IMR-90 (cell line): ENCODE measurements around the gene RHBDD1. TPM values are rescaled to one million over a fixed set of nuclear protein-coding genes. Genes with fewer than 3 reads are reported as not detected.

Experiments
- ATAC-seq: fragments of 200-7000 bp; cut with Tn5 transposase; 2 replicates; pipeline ENCODE4 v1.9.1; 2020; ENCODE audit warnings: low read depth, mild to moderate bottlenecking, moderate library complexity
- BruUV-seq: library from RNA; stranded (reverse); fragments of 400-500 nt; replicated peaks from 2 replicates; lab custom pipeline; 2021; lab: Mats Ljungman, UMichigan
- CTCF ChIA-PET: fragments of 300-600 bp; formaldehyde crosslinking; extraction: SDS; loops from one replicate; lab custom pipeline; 2021; ENCODE audit warnings: antibody characterized with exemption; lab: Yijun Ruan, JAX
- POLR2A ChIA-PET: fragments of 300-600 bp; sonication (Branson Sonifier 250); formaldehyde crosslinking; loops from one replicate; lab custom pipeline; 2022; ENCODE audit warnings: antibody characterized with exemption; ENCODE audit not compliant: unreplicated experiment; lab: Charles Lee
- DNase-seq: peaks from one replicate; pipeline ENCODE4 v3.0.0; 2013
- H2AFZ ChIP-seq: replicated peaks from 2 replicates; pipeline ENCODE3; 2013; ENCODE audit warnings: low read length, mild to moderate bottlenecking; ENCODE audit not compliant: poor library complexity
- H2AK5ac ChIP-seq: 2 replicates; pipeline ENCODE4 v1.6.1; 2013; ENCODE audit warnings: low read depth, low read length, inconsistent platforms
- H2AK9ac ChIP-seq: replicated peaks from 2 replicates; pipeline ENCODE3; 2013; ENCODE audit warnings: mild to moderate bottlenecking, low read depth, low read length, moderate library complexity; ENCODE audit not compliant: poor library complexity
- H2BK120ac ChIP-seq: 2 replicates; pipeline ENCODE4 v1.6.1; 2013; ENCODE audit warnings: low read depth, low read length, inconsistent platforms
- H2BK15ac ChIP-seq: 3 replicates; pipeline ENCODE4 v1.6.1; 2013; ENCODE audit warnings: low read depth, low read length, inconsistent platforms
- H2BK20ac ChIP-seq: 2 replicates; pipeline ENCODE4 v1.6.1; 2013; ENCODE audit warnings: low read depth, mild to moderate bottlenecking, inconsistent platforms, low read length, moderate library complexity
- H2BK5ac ChIP-seq: 2 replicates; pipeline ENCODE4 v1.6.1; 2013; ENCODE audit warnings: mild to moderate bottlenecking, low read depth, low read length, inconsistent platforms; ENCODE audit not compliant: poor library complexity, severe bottlenecking
- H3K14ac ChIP-seq: replicated peaks from 2 replicates; pipeline ENCODE4 v1.6.1; 2013; ENCODE audit warnings: low read depth, low read length, inconsistent platforms
- H3K18ac ChIP-seq: 2 replicates; pipeline ENCODE4 v1.6.1; 2013; ENCODE audit warnings: low read depth, low read length, control low read depth
- H3K23ac ChIP-seq: 2 replicates; pipeline ENCODE4 v1.6.1; 2013; ENCODE audit warnings: low read depth, low read length, inconsistent platforms
- H3K27ac ChIP-seq: 2 replicates; pipeline ENCODE4 v1.5.1; 2013; ENCODE audit warnings: mild to moderate bottlenecking, control low read depth, low read length; ENCODE audit not compliant: insufficient read depth
- H3K27me3 ChIP-seq: 2 replicates; pipeline ENCODE4 v1.6.1; 2013; ENCODE audit warnings: low read length; ENCODE audit not compliant: control insufficient read depth, insufficient read depth
- H3K36me3 ChIP-seq: 2 replicates; pipeline ENCODE4 v1.6.1; 2013; ENCODE audit warnings: low read length, mixed read lengths; ENCODE audit not compliant: control insufficient read depth, insufficient read depth
- H3K4ac ChIP-seq: 2 replicates; pipeline ENCODE4 v1.6.1; 2013; ENCODE audit warnings: low read depth, low read length, inconsistent platforms
- H3K4me1 ChIP-seq: 2 replicates; pipeline ENCODE4 v1.6.1; 2013; ENCODE audit warnings: low read length, mixed read lengths; ENCODE audit not compliant: control insufficient read depth, insufficient read depth
- H3K4me2 ChIP-seq: 2 replicates; pipeline ENCODE4 v1.6.1; 2013; ENCODE audit warnings: low read depth, mild to moderate bottlenecking, control low read depth, low read length, moderate library complexity
- H3K4me3 ChIP-seq: 2 replicates; pipeline ENCODE4 v1.5.1; 2013; ENCODE audit warnings: low read depth, mild to moderate bottlenecking, control low read depth, low read length, moderate library complexity; ENCODE audit not compliant: insufficient read depth
- H3K56ac ChIP-seq: 2 replicates; pipeline ENCODE4 v1.6.1; 2013; ENCODE audit warnings: low read length, inconsistent platforms; ENCODE audit not compliant: insufficient read depth; ENCODE audit errors: extremely low read depth
- H3K79me1 ChIP-seq, 2 experiments: 2 replicates each; pipeline ENCODE4 v1.6.1; 2013; ENCODE audit warnings: low read length in 2 of 2, inconsistent platforms in 1 of 2, low read depth in 1 of 2
- H3K9ac ChIP-seq: 2 replicates; pipeline ENCODE4 v1.6.1; 2013; ENCODE audit warnings: low read depth, low read length, control low read depth
- H3K9me1 ChIP-seq: 2 replicates; pipeline ENCODE4 v1.6.1; 2013; ENCODE audit warnings: low read length, inconsistent platforms; ENCODE audit not compliant: insufficient read depth
- H3K9me3 ChIP-seq: 2 replicates; pipeline ENCODE4 v1.6.1; 2013; ENCODE audit warnings: low read length; ENCODE audit not compliant: control insufficient read depth, insufficient read depth
- H4K20me1 ChIP-seq: 2 replicates; pipeline ENCODE4 v1.6.1; 2013; ENCODE audit warnings: low read length, inconsistent platforms; ENCODE audit not compliant: insufficient read depth
- H4K5ac ChIP-seq: 2 replicates; pipeline ENCODE4 v1.6.1; 2013; ENCODE audit warnings: mild to moderate bottlenecking, low read depth, low read length, control low read depth
- H4K8ac ChIP-seq, 2 experiments: 2 replicates each; pipeline ENCODE4 v1.6.1; 2013; ENCODE audit warnings: low read depth in 2 of 2, low read length in 2 of 2, control low read depth in 1 of 2, inconsistent platforms in 1 of 2
- H4K91ac ChIP-seq: 2 replicates; pipeline ENCODE4 v1.6.1; 2013; ENCODE audit warnings: low read depth, low read length, inconsistent platforms; ENCODE audit not compliant: insufficient read depth
- BHLHE40 ChIP-seq: fragments of 150-350 bp; IDR thresholded peaks from 2 replicates; pipeline ENCODE4 v1.6.1; 2016; ENCODE audit warnings: mild to moderate bottlenecking, low read depth, low read length
- CHD1 ChIP-seq: IDR thresholded peaks from 2 replicates; pipeline ENCODE4 v1.6.1; 2012; ENCODE audit warnings: low read depth, low read length, improper control_type of control experiment
- MAFK ChIP-seq: IDR thresholded peaks from 2 replicates; pipeline ENCODE4 v1.6.1; 2012; ENCODE audit warnings: low read depth, low read length, improper control_type of control experiment
- MXI1 ChIP-seq: IDR thresholded peaks from 2 replicates; pipeline ENCODE4 v1.6.1; 2012; ENCODE audit warnings: low read depth, mild to moderate bottlenecking, low read length, moderate library complexity, borderline replicate concordance
- NFE2L2 ChIP-seq: fragments of 150-350 bp; IDR thresholded peaks from 2 replicates; pipeline ENCODE4 v1.6.1; 2016; ENCODE audit warnings: low read depth, mild to moderate bottlenecking, low read length
- RAD21 ChIP-seq: IDR thresholded peaks from 2 replicates; pipeline ENCODE4 v1.6.1; 2012; ENCODE audit warnings: low read length, improper control_type of control experiment
- RFX5 ChIP-seq: IDR thresholded peaks from 2 replicates; pipeline ENCODE4 v1.8.0; 2012; ENCODE audit warnings: low read depth, mild to moderate bottlenecking, low read length, moderate library complexity
- WGBS, 2 experiments: methylation state at CpG; one replicate each; pipeline versions ENCODE4 v1.1.5 to v1.1.7; 2013; ENCODE audit warnings: missing lambda C conversion rate in 2 of 2; ENCODE audit not compliant: insufficient read length in 1 of 2; ENCODE audit errors: extremely low coverage in 2 of 2; 5-methylcytosine and 5-hydroxymethylcytosine counted together
- dilution Hi-C: fragments of 300-500 bp; cut with HindIII; formaldehyde crosslinking; loops from one replicate; pipeline ENCODE4 v1.14.3; 2018; ENCODE audit warnings: low sequenced_read_pairs; ENCODE audit not compliant: unreplicated experiment
- in situ Hi-C: fragments of 300-500 bp; cut with MboI; formaldehyde crosslinking; loops from 3 replicates; pipeline ENCODE4 v1.14.3; 2019; ENCODE audit warnings: low sequenced_read_pairs, inconsistent platforms, mixed read lengths
- intact Hi-C: fragments of 100-400 bp; cut with micrococcal nuclease; formaldehyde crosslinking; loops from 2 replicates; pipeline ENCODE4 v1.10.0; 2022
- polyA plus RNA-seq, 3 experiments: library from polyadenylated mRNA; depleted of rRNA; stranded (reverse); fragments of >200 nt; gene quantifications; 2 replicates each; pipeline ENCODE4 v1.2.3, GENCODE V29; 2012; ENCODE audit warnings: low replicate concordance in 1 of 3
- total RNA-seq: library from RNA; depleted of rRNA; stranded (reverse); fragments of >200 nt; gene quantifications from 2 replicates; pipeline ENCODE4 v1.2.3, GENCODE V29; 2012
- TF ChIP-seq, protein P1 (sequence below): fragments of 150-350 bp; IDR thresholded peaks from 2 replicates; pipeline ENCODE4 v1.6.1; 2016; ENCODE audit warnings: low read depth, mild to moderate bottlenecking, low read length, moderate library complexity, borderline replicate concordance
- TF ChIP-seq, protein P2 (sequence below): conservative IDR thresholded peaks from 2 replicates; pipeline ENCODE4 v1.5.1; 2012; ENCODE audit warnings: mild to moderate bottlenecking, low read depth, low read length, improper control_type of control experiment
- TF ChIP-seq, protein P3 (sequence below): fragments of 150-350 bp; IDR thresholded peaks from 2 replicates; pipeline ENCODE4 v1.6.1; 2017; ENCODE audit warnings: mild to moderate bottlenecking, antibody characterized with exemption, low read length, low read depth

Gene RHBDD1
- total and polyA plus RNA-seq, 2 of the 4 experiments (the other 2 are of a cell fraction): 9.7 to 14.0 TPM

DNA sequence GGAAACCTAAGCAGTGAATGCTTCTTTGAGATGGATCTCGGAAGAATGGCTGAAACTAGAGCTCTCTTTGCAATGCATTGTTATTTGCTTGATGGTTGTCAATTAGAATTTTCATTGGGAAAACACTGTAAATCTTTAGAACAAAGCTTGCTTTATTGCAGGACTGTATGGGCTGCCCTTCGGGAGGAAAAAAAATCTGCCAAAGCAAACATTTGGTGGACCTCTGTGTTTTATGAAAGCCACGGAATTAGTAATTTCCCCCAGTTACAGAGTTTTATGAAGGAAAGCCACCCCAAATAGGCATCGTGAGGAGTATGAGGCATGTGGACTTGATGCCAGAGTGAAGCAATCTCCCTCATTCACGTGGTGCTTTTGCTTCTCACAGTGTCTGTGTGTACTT, 33.5 kb downstream of the RHBDD1 start:
- no peaks in the 10 kb centered on the region for H3K27me3 ChIP-seq
- H3K23ac ChIP-seq: no peak overlapping the region
- no peak overlapping the region for H2BK20ac ChIP-seq
- no peak overlapping the region for H2BK15ac ChIP-seq
- no peak overlapping the region for H2AK5ac ChIP-seq
- intact Hi-C loops: no loop called here
- H3K4me3 ChIP-seq: no peak overlapping the region
- H3K9me1 ChIP-seq: no peaks in the 10 kb centered on the region
- H2BK120ac ChIP-seq: no peak overlapping the region
- H3K56ac ChIP-seq: no peak overlapping the region
- no peak overlapping the region for H3K18ac ChIP-seq
- no peak overlapping the region for H2AFZ ChIP-seq
- dilution Hi-C loops: no loop called here
- no peak overlapping the region for H2AK9ac ChIP-seq
- H3K4me1 ChIP-seq: peaks cover 2% of the 10 kb centered on the region; the same call in 1 of the 2 replicates
- TF ChIP-seq CHD1 (no peak), RFX5 (no peak), RAD21 (no peak), MAFK (no peak), BHLHE40 (no peak), NFE2L2 (no peak), MXI1 (no peak)
- TF ChIP-seq, protein P1, sequence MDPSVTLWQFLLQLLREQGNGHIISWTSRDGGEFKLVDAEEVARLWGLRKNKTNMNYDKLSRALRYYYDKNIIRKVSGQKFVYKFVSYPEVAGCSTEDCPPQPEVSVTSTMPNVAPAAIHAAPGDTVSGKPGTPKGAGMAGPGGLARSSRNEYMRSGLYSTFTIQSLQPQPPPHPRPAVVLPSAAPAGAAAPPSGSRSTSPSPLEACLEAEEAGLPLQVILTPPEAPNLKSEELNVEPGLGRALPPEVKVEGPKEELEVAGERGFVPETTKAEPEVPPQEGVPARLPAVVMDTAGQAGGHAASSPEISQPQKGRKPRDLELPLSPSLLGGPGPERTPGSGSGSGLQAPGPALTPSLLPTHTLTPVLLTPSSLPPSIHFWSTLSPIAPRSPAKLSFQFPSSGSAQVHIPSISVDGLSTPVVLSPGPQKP: no peak
- TF ChIP-seq, protein P2, sequence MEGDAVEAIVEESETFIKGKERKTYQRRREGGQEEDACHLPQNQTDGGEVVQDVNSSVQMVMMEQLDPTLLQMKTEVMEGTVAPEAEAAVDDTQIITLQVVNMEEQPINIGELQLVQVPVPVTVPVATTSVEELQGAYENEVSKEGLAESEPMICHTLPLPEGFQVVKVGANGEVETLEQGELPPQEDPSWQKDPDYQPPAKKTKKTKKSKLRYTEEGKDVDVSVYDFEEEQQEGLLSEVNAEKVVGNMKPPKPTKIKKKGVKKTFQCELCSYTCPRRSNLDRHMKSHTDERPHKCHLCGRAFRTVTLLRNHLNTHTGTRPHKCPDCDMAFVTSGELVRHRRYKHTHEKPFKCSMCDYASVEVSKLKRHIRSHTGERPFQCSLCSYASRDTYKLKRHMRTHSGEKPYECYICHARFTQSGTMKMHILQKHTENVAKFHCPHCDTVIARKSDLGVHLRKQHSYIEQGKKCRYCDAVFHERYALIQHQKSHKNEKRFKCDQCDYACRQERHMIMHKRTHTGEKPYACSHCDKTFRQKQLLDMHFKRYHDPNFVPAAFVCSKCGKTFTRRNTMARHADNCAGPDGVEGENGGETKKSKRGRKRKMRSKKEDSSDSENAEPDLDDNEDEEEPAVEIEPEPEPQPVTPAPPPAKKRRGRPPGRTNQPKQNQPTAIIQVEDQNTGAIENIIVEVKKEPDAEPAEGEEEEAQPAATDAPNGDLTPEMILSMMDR: no peak
- TF ChIP-seq, protein P3, sequence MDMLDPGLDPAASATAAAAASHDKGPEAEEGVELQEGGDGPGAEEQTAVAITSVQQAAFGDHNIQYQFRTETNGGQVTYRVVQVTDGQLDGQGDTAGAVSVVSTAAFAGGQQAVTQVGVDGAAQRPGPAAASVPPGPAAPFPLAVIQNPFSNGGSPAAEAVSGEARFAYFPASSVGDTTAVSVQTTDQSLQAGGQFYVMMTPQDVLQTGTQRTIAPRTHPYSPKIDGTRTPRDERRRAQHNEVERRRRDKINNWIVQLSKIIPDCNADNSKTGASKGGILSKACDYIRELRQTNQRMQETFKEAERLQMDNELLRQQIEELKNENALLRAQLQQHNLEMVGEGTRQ: no peak
- no peak overlapping the region for H2BK5ac ChIP-seq
- H3K36me3 ChIP-seq: peaks cover 6% of the 10 kb centered on the region
- ATAC-seq: no peak
- no peak overlapping the region for H3K4me2 ChIP-seq
- no peak overlapping the region; the same call in 1 of the 2 replicates for H3K4ac ChIP-seq
- in situ Hi-C loops: no loop called here
- ChIA-PET POLR2A (no interaction called here), CTCF (no interaction called here)
- H4K91ac ChIP-seq: no peak overlapping the region
- no CpG with 5 or more reads among the region's 5 CpGs for WGBS, 2 experiments
- H3K9me3 ChIP-seq: no peaks in the 10 kb centered on the region
- H4K20me1 ChIP-seq: no peaks in the 10 kb centered on the region
- H3K79me1 ChIP-seq: 0 out of 4 replicates have a peak, but pooled peaks cover 0 to 12% of the 10 kb centered on the region in 2 experiments
- BruUV-seq: no TSS peak
- H3K27ac ChIP-seq: no peak overlapping the region
- H4K8ac ChIP-seq: no peak overlapping the region
- DNase-seq: no peak
- no peak overlapping the region for H3K9ac ChIP-seq
- H4K5ac ChIP-seq: no peak overlapping the region
- H3K14ac ChIP-seq: no peak overlapping the region
